IMR-90 (cell line): Measurements from ENCODE around the gene CERKL. TPM values are rescaled to one million over a fixed set of nuclear protein-coding genes. Genes with fewer than 3 reads are reported as not detected.

ENCODE experiments used
- ATAC-seq: fragments of 200-7000 bp; cut with Tn5 transposase; 2 replicates; pipeline ENCODE4 v1.9.1; 2020; ENCODE audit warnings: low read depth, mild to moderate bottlenecking, moderate library complexity
- BruUV-seq: library from RNA; stranded (reverse); fragments of 400-500 nt; replicated peaks from 2 replicates; lab custom pipeline; 2021; lab: Mats Ljungman, UMichigan
- CTCF ChIA-PET: fragments of 300-600 bp; formaldehyde crosslinking; extraction: SDS; loops from one replicate; lab custom pipeline; 2021; ENCODE audit warnings: antibody characterized with exemption; lab: Yijun Ruan, JAX
- POLR2A ChIA-PET: fragments of 300-600 bp; sonication (Branson Sonifier 250); formaldehyde crosslinking; loops from one replicate; lab custom pipeline; 2022; ENCODE audit warnings: antibody characterized with exemption; ENCODE audit not compliant: unreplicated experiment; lab: Charles Lee
- DNase-seq: peaks from one replicate; pipeline ENCODE4 v3.0.0; 2013
- H2AFZ ChIP-seq: replicated peaks from 2 replicates; pipeline ENCODE3; 2013; ENCODE audit warnings: low read length, mild to moderate bottlenecking; ENCODE audit not compliant: poor library complexity
- H2AK5ac ChIP-seq: 2 replicates; pipeline ENCODE4 v1.6.1; 2013; ENCODE audit warnings: low read depth, low read length, inconsistent platforms
- H2AK9ac ChIP-seq: replicated peaks from 2 replicates; pipeline ENCODE3; 2013; ENCODE audit warnings: mild to moderate bottlenecking, low read depth, low read length, moderate library complexity; ENCODE audit not compliant: poor library complexity
- H2BK120ac ChIP-seq: 2 replicates; pipeline ENCODE4 v1.6.1; 2013; ENCODE audit warnings: low read depth, low read length, inconsistent platforms
- H2BK15ac ChIP-seq: 3 replicates; pipeline ENCODE4 v1.6.1; 2013; ENCODE audit warnings: low read depth, low read length, inconsistent platforms
- H2BK20ac ChIP-seq: 2 replicates; pipeline ENCODE4 v1.6.1; 2013; ENCODE audit warnings: low read depth, mild to moderate bottlenecking, inconsistent platforms, low read length, moderate library complexity
- H2BK5ac ChIP-seq: 2 replicates; pipeline ENCODE4 v1.6.1; 2013; ENCODE audit warnings: mild to moderate bottlenecking, low read depth, low read length, inconsistent platforms; ENCODE audit not compliant: poor library complexity, severe bottlenecking
- H3K14ac ChIP-seq: replicated peaks from 2 replicates; pipeline ENCODE4 v1.6.1; 2013; ENCODE audit warnings: low read depth, low read length, inconsistent platforms
- H3K18ac ChIP-seq: 2 replicates; pipeline ENCODE4 v1.6.1; 2013; ENCODE audit warnings: low read depth, low read length, control low read depth
- H3K23ac ChIP-seq: 2 replicates; pipeline ENCODE4 v1.6.1; 2013; ENCODE audit warnings: low read depth, low read length, inconsistent platforms
- H3K27ac ChIP-seq: 2 replicates; pipeline ENCODE4 v1.5.1; 2013; ENCODE audit warnings: mild to moderate bottlenecking, control low read depth, low read length; ENCODE audit not compliant: insufficient read depth
- H3K27me3 ChIP-seq: 2 replicates; pipeline ENCODE4 v1.6.1; 2013; ENCODE audit warnings: low read length; ENCODE audit not compliant: control insufficient read depth, insufficient read depth
- H3K36me3 ChIP-seq: 2 replicates; pipeline ENCODE4 v1.6.1; 2013; ENCODE audit warnings: low read length, mixed read lengths; ENCODE audit not compliant: control insufficient read depth, insufficient read depth
- H3K4ac ChIP-seq: 2 replicates; pipeline ENCODE4 v1.6.1; 2013; ENCODE audit warnings: low read depth, low read length, inconsistent platforms
- H3K4me1 ChIP-seq: 2 replicates; pipeline ENCODE4 v1.6.1; 2013; ENCODE audit warnings: low read length, mixed read lengths; ENCODE audit not compliant: control insufficient read depth, insufficient read depth
- H3K4me2 ChIP-seq: 2 replicates; pipeline ENCODE4 v1.6.1; 2013; ENCODE audit warnings: low read depth, mild to moderate bottlenecking, control low read depth, low read length, moderate library complexity
- H3K4me3 ChIP-seq: 2 replicates; pipeline ENCODE4 v1.5.1; 2013; ENCODE audit warnings: low read depth, mild to moderate bottlenecking, control low read depth, low read length, moderate library complexity; ENCODE audit not compliant: insufficient read depth
- H3K56ac ChIP-seq: 2 replicates; pipeline ENCODE4 v1.6.1; 2013; ENCODE audit warnings: low read length, inconsistent platforms; ENCODE audit not compliant: insufficient read depth; ENCODE audit errors: extremely low read depth
- H3K79me1 ChIP-seq, 2 experiments: 2 replicates each; pipeline ENCODE4 v1.6.1; 2013; ENCODE audit warnings: low read length in 2 of 2, inconsistent platforms in 1 of 2, low read depth in 1 of 2
- H3K9ac ChIP-seq: 2 replicates; pipeline ENCODE4 v1.6.1; 2013; ENCODE audit warnings: low read depth, low read length, control low read depth
- H3K9me1 ChIP-seq: 2 replicates; pipeline ENCODE4 v1.6.1; 2013; ENCODE audit warnings: low read length, inconsistent platforms; ENCODE audit not compliant: insufficient read depth
- H3K9me3 ChIP-seq: 2 replicates; pipeline ENCODE4 v1.6.1; 2013; ENCODE audit warnings: low read length; ENCODE audit not compliant: control insufficient read depth, insufficient read depth
- H4K20me1 ChIP-seq: 2 replicates; pipeline ENCODE4 v1.6.1; 2013; ENCODE audit warnings: low read length, inconsistent platforms; ENCODE audit not compliant: insufficient read depth
- H4K5ac ChIP-seq: 2 replicates; pipeline ENCODE4 v1.6.1; 2013; ENCODE audit warnings: mild to moderate bottlenecking, low read depth, low read length, control low read depth
- H4K8ac ChIP-seq, 2 experiments: 2 replicates each; pipeline ENCODE4 v1.6.1; 2013; ENCODE audit warnings: low read depth in 2 of 2, low read length in 2 of 2, control low read depth in 1 of 2, inconsistent platforms in 1 of 2
- H4K91ac ChIP-seq: 2 replicates; pipeline ENCODE4 v1.6.1; 2013; ENCODE audit warnings: low read depth, low read length, inconsistent platforms; ENCODE audit not compliant: insufficient read depth
- BHLHE40 ChIP-seq: fragments of 150-350 bp; IDR thresholded peaks from 2 replicates; pipeline ENCODE4 v1.6.1; 2016; ENCODE audit warnings: mild to moderate bottlenecking, low read depth, low read length
- CEBPB ChIP-seq: IDR thresholded peaks from 2 replicates; pipeline ENCODE4 v1.6.1; 2012; ENCODE audit warnings: low read depth, low read length, improper control_type of control experiment
- CHD1 ChIP-seq: IDR thresholded peaks from 2 replicates; pipeline ENCODE4 v1.6.1; 2012; ENCODE audit warnings: low read depth, low read length, improper control_type of control experiment
- FOS ChIP-seq: fragments of 150-350 bp; IDR thresholded peaks from 2 replicates; pipeline ENCODE4 v1.6.1; 2016; ENCODE audit warnings: low read depth, low read length
- MAFK ChIP-seq: IDR thresholded peaks from 2 replicates; pipeline ENCODE4 v1.6.1; 2012; ENCODE audit warnings: low read depth, low read length, improper control_type of control experiment
- MAZ ChIP-seq: IDR thresholded peaks from 2 replicates; pipeline ENCODE4 v1.6.1; 2012; ENCODE audit warnings: low read depth, mild to moderate bottlenecking, low read length, improper control_type of control experiment, moderate library complexity, borderline replicate concordance
- MXI1 ChIP-seq: IDR thresholded peaks from 2 replicates; pipeline ENCODE4 v1.6.1; 2012; ENCODE audit warnings: low read depth, mild to moderate bottlenecking, low read length, moderate library complexity, borderline replicate concordance
- NFE2L2 ChIP-seq: fragments of 150-350 bp; IDR thresholded peaks from 2 replicates; pipeline ENCODE4 v1.6.1; 2016; ENCODE audit warnings: low read depth, mild to moderate bottlenecking, low read length
- POLR2A ChIP-seq: IDR thresholded peaks from 2 replicates; pipeline ENCODE4 v1.6.1; 2012; ENCODE audit warnings: mild to moderate bottlenecking, low read depth, low read length
- RAD21 ChIP-seq: IDR thresholded peaks from 2 replicates; pipeline ENCODE4 v1.6.1; 2012; ENCODE audit warnings: low read length, improper control_type of control experiment
- RCOR1 ChIP-seq: IDR thresholded peaks from 2 replicates; pipeline ENCODE4 v1.6.1; 2012; ENCODE audit warnings: mild to moderate bottlenecking, low read length, improper control_type of control experiment; ENCODE audit not compliant: insufficient replicate concordance
- RFX5 ChIP-seq: IDR thresholded peaks from 2 replicates; pipeline ENCODE4 v1.8.0; 2012; ENCODE audit warnings: low read depth, mild to moderate bottlenecking, low read length, moderate library complexity
- SMC3 ChIP-seq: fragments of 150-350 bp; IDR thresholded peaks from 2 replicates; pipeline ENCODE4 v1.6.1; 2016; ENCODE audit warnings: low read depth, mild to moderate bottlenecking, antibody characterized with exemption, low read length, moderate library complexity
- WGBS, 2 experiments: methylation state at CpG; one replicate each; pipeline versions ENCODE4 v1.1.5 to v1.1.7; 2013; ENCODE audit warnings: missing lambda C conversion rate in 2 of 2; ENCODE audit not compliant: insufficient read length in 1 of 2; ENCODE audit errors: extremely low coverage in 2 of 2; 5-methylcytosine and 5-hydroxymethylcytosine counted together
- dilution Hi-C: fragments of 300-500 bp; cut with HindIII; formaldehyde crosslinking; loops from one replicate; pipeline ENCODE4 v1.14.3; 2018; ENCODE audit warnings: low sequenced_read_pairs; ENCODE audit not compliant: unreplicated experiment
- in situ Hi-C: fragments of 300-500 bp; cut with MboI; formaldehyde crosslinking; loops from 3 replicates; pipeline ENCODE4 v1.14.3; 2019; ENCODE audit warnings: low sequenced_read_pairs, inconsistent platforms, mixed read lengths
- intact Hi-C: fragments of 100-400 bp; cut with micrococcal nuclease; formaldehyde crosslinking; loops from 2 replicates; pipeline ENCODE4 v1.10.0; 2022
- polyA plus RNA-seq, 3 experiments: library from polyadenylated mRNA; depleted of rRNA; stranded (reverse); fragments of >200 nt; gene quantifications; 2 replicates each; pipeline ENCODE4 v1.2.3, GENCODE V29; 2012; ENCODE audit warnings: low replicate concordance in 1 of 3
- total RNA-seq: library from RNA; depleted of rRNA; stranded (reverse); fragments of >200 nt; gene quantifications from 2 replicates; pipeline ENCODE4 v1.2.3, GENCODE V29; 2012
- TF ChIP-seq, protein P1 (sequence below): conservative IDR thresholded peaks from 2 replicates; pipeline ENCODE4 v1.5.1; 2012; ENCODE audit warnings: mild to moderate bottlenecking, low read depth, low read length, improper control_type of control experiment
- TF ChIP-seq, protein P2 (sequence below): fragments of 150-350 bp; IDR thresholded peaks from 2 replicates; pipeline ENCODE4 v1.6.1; 2016; ENCODE audit warnings: low read depth, mild to moderate bottlenecking, low read length, moderate library complexity, borderline replicate concordance
- TF ChIP-seq, protein P3 (sequence below): fragments of 150-350 bp; IDR thresholded peaks from 2 replicates; pipeline ENCODE4 v1.6.1; 2017; ENCODE audit warnings: mild to moderate bottlenecking, antibody characterized with exemption, low read length, low read depth

The CERKL gene
- total and polyA plus RNA-seq, 2 of the 4 experiments (the other 2 are of a cell fraction), result under 0.01 TPM; not detected in 1

DNA sequence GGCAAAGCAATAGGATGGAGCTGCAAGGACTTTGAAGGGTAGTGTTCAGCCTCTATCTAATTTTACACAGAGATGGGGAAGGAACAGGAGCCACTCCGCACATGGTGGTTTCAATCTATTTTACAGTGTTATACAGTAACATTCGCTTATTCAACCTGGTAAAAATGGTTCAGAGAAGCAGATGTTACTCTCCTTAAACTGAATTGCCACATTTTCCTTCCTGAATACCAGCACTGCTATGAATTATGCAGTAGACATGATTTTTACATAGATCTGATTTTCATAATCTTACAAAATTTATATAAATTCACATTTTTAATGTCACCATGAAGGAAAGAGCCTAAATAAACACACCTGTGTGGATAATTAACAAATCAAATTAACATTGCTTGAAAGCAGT is 114.7 kb downstream of the CERKL start:
- H4K91ac ChIP-seq, result no peak overlapping the region
- intact Hi-C loops (no loop called here), in situ Hi-C loops (no loop called here), dilution Hi-C loops (no loop called here)
- H2BK5ac ChIP-seq, result no peak overlapping the region
- H2BK120ac ChIP-seq, result no peak overlapping the region
- H4K5ac ChIP-seq, result no peak overlapping the region
- no peak overlapping the region for H3K23ac ChIP-seq
- H3K36me3 ChIP-seq, result no peaks in the 10 kb centered on the region
- CTCF ChIA-PET, result no interaction called here
- H3K79me1 ChIP-seq, result no peaks in the 10 kb centered on the region
- no peak overlapping the region for H2AK5ac ChIP-seq
- no peak overlapping the region for H3K4ac ChIP-seq
- POLR2A ChIA-PET, result no interaction called here
- TF ChIP-seq CEBPB (no peak), BHLHE40 (no peak), CHD1 (no peak), RAD21 (no peak), MAFK (no peak), RFX5 (no peak), FOS (no peak), NFE2L2 (no peak), SMC3 (no peak), MAZ (no peak), POLR2A (no peak), RCOR1 (no peak), MXI1 (no peak)
- TF ChIP-seq, protein P1, sequence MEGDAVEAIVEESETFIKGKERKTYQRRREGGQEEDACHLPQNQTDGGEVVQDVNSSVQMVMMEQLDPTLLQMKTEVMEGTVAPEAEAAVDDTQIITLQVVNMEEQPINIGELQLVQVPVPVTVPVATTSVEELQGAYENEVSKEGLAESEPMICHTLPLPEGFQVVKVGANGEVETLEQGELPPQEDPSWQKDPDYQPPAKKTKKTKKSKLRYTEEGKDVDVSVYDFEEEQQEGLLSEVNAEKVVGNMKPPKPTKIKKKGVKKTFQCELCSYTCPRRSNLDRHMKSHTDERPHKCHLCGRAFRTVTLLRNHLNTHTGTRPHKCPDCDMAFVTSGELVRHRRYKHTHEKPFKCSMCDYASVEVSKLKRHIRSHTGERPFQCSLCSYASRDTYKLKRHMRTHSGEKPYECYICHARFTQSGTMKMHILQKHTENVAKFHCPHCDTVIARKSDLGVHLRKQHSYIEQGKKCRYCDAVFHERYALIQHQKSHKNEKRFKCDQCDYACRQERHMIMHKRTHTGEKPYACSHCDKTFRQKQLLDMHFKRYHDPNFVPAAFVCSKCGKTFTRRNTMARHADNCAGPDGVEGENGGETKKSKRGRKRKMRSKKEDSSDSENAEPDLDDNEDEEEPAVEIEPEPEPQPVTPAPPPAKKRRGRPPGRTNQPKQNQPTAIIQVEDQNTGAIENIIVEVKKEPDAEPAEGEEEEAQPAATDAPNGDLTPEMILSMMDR, result no peak
- TF ChIP-seq, protein P2, sequence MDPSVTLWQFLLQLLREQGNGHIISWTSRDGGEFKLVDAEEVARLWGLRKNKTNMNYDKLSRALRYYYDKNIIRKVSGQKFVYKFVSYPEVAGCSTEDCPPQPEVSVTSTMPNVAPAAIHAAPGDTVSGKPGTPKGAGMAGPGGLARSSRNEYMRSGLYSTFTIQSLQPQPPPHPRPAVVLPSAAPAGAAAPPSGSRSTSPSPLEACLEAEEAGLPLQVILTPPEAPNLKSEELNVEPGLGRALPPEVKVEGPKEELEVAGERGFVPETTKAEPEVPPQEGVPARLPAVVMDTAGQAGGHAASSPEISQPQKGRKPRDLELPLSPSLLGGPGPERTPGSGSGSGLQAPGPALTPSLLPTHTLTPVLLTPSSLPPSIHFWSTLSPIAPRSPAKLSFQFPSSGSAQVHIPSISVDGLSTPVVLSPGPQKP, result no peak
- TF ChIP-seq, protein P3, sequence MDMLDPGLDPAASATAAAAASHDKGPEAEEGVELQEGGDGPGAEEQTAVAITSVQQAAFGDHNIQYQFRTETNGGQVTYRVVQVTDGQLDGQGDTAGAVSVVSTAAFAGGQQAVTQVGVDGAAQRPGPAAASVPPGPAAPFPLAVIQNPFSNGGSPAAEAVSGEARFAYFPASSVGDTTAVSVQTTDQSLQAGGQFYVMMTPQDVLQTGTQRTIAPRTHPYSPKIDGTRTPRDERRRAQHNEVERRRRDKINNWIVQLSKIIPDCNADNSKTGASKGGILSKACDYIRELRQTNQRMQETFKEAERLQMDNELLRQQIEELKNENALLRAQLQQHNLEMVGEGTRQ, result no peak
- no peaks in the 10 kb centered on the region for H3K9me1 ChIP-seq
- H3K27ac ChIP-seq, result no peak overlapping the region
- no peak overlapping the region for H3K18ac ChIP-seq
- ATAC-seq, result no peak
- H4K20me1 ChIP-seq, result no peaks in the 10 kb centered on the region
- H3K14ac ChIP-seq, result no peak overlapping the region
- H2BK20ac ChIP-seq, result no peak overlapping the region
- BruUV-seq, result no TSS peak
- H2AFZ ChIP-seq, result no peak overlapping the region
- WGBS, 2 experiments, result no CpG with 5 or more reads among the region's 2 CpGs
- H3K9ac ChIP-seq, result no peak overlapping the region
- no peaks in the 10 kb centered on the region for H3K27me3 ChIP-seq
- H2AK9ac ChIP-seq, result no peak overlapping the region
- H3K4me1 ChIP-seq, result no peaks in the 10 kb centered on the region
- no peaks in the 10 kb centered on the region for H3K9me3 ChIP-seq
- no peak overlapping the region for H3K4me3 ChIP-seq
- no peak overlapping the region for H3K4me2 ChIP-seq
- H3K56ac ChIP-seq, result no peak overlapping the region
- no peak overlapping the region for H2BK15ac ChIP-seq
- no peak overlapping the region for H4K8ac ChIP-seq
- DNase-seq, result no peak
